ENCODE data around the gene IER2. TPM values are rescaled to one million over a fixed set of nuclear protein-coding genes. Genes with fewer than 3 reads are reported as not detected.

Gene IER2
- total RNA-seq, 1 donor from 2014 or later: 103 TPM

DNA sequence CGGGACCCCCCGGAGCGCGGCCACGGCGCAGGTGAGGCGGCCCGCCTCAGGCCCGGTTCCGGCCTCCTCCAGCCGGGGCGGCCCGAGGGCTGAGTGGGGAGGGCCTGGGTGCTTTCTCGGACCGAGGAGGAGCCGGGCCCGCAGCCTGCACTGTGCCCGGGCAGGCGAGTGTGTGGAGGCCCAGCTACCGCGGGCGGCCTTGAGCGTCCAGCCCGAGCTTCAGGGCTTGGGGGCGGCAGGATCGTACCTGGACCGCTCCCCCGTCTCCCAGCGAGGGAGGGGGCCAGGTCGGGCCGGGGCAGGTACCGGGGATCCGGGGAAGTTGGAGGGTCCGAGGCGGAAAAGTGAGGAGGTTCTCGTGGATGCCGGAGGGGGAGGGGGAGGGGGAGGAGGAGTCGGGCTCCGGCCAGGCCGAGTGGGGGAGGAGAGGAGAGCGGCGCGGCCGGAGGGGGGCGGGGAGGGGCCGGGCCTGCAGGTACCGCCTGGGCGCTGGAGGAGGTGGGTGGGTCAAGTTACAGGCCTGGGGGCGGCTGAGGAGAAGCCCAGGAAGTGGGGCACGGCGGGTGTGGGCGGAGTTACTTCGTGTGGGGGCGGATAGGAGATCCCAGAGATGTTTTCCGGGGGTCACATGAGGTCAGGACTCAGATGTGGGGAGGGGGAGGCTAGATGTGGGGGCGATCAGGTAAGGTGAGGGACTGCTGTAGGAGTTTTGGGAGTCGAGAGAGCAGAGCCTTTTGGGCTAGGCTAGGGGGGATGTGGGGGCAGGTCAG lies 31.6 kb upstream of the IER2 start:
- DNase-seq (ENCODE audit: low spot score): no peak

- no peak for DNase-seq (ENCODE audit: low spot score)
Measured at GRCh38 chr19:13119627-13120026, 30.6 kb upstream of the IER2 start.

DNA sequence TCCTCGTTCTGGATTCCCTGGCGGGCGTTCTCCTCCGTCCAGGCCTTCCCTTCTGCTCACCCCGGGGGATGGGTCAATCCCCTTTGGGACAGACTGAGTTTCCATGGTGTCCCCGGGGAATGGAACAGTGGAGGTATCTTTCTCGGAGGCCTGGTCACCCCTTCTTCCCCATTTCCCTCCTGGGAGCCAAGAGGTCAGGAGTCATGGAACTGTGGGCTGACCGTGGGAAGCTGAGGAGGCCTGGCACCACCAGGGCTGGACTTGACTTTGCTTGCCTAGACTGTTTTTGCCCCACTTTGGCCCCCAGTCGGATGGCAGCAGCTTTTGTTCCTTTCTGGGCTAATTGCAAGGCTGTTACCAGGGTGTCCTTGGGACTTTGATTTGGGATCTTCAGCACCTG lies 30.2 kb upstream of the IER2 start:
- DNase-seq (ENCODE audit: low spot score): no peak

GRCh38 chr19:13120817-13121216 lies 29.4 kb upstream of the IER2 start:
- no peak for DNase-seq (ENCODE audit: low spot score)

GRCh38 chr19:13121551-13122274 lies 28.5 kb upstream of the IER2 start:
- no peak for DNase-seq (ENCODE audit: low spot score)

DNA sequence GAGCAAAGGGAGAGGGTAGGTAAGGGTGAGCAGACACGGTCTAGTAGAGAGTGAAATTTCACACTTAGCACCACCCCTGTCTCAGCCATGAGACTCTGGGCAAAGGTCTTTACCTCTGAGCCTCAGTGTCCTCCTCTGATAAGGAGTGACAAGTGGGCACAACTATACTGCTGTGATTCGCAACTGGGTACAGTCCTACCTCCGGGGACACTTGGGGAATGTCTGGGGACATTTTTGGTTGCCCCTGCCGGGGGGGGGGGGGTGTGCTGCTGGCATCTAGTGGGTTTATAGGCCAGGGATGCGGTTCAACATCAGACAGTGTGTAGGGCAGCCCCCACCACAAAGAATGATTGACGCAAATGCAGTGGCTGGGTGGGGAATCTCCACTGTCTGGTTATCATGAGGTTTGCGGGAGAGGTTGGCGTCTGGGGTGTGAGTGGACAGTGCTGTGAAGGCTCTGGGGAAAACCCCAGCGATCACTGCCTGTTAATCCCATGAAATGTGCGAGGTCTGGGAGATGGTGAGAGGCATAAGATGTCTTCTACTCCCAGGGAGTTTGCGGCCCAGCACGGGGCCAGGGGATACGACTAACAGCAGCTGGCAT lies 27.8 kb upstream of the IER2 start:
- no peak for DNase-seq (ENCODE audit: low spot score)

GRCh38 chr19:13122980-13123957 lies 26.9 kb upstream of the IER2 start:
- no peak for DNase-seq (ENCODE audit: low spot score)

DNA sequence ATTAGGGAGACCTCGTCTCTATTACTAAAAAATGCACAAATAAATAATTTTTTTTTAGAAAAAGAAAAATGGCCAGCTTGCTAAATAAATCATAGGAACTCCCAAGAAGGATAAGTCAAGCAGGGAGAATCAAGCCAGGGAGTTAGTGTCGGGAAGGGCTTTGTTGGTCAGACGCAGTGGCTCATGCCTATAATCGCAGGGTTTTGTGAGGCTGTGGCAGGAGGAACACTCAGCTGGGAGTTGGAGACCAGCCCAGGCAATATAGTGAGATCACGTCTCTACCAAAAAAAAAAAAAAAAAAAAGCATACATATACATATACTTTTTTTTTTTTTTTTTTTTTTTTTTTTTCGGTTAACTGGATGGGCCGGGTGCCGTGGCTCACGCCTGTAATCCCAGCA lies 23.2 kb upstream of the IER2 start:
- DNase-seq (ENCODE audit: low spot score): no peak

DNA sequence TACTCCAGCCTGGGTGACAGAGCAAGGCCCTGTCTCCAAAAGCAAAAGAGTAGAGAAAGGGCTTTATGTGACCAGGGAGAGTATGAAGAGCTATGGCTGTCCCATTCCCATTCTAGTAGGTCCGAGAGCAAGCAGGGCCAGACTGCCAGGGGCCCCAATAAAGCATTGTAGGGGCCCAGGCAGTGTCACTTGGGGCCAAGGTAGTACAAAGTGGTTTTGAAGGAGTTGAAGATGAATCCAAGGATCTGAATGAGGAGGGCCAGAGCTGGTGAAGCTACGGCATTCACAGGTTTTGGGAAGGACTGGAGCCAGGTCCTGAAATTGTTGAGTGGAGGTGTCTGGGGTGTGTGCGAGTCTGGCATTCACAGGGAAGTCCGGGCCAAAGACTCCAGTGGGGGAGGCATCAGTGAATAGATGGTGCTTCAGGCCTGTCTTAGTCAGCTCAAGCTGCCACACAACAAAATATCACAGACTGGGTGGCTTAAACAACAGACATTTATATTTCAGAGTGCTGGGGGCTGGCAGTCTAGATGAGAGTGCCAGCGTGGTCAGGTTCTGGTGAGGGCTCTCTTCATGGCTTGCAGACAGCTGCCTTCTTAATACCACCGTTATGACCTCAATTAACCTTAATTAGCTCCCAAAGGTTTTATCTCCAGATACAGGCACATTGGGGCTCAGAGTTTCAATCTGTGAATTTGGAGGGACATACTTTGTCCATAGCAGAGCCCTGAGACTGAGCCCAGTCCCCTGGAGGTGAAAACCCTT lies 22.2 kb upstream of the IER2 start:
- DNase-seq (ENCODE audit: low spot score): no peak

GRCh38 chr19:13128583-13128982 lies 21.6 kb upstream of the IER2 start:
- no peak for DNase-seq (ENCODE audit: low spot score)

DNA sequence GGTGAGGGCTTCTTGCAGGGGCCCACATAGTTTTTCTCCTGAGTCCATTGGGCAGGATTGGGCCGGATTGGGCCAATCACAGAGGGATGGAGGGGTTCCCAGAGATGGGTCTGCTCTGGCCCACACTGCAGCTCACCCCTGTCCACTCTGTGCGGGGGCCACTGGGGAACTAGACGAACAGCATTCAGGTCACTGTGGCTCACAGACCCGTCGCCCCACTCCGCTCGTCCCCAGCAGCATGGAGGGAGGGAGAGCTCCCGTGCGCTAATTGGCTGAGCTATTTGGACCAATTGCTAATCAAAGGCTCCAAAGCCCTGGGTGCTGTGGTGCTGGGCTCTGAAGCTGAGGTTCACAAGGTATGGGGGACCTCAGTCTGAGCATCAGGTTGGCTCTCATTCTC lies 20.8 kb upstream of the IER2 start:
- DNase-seq (ENCODE audit: low spot score): no peak

DNA sequence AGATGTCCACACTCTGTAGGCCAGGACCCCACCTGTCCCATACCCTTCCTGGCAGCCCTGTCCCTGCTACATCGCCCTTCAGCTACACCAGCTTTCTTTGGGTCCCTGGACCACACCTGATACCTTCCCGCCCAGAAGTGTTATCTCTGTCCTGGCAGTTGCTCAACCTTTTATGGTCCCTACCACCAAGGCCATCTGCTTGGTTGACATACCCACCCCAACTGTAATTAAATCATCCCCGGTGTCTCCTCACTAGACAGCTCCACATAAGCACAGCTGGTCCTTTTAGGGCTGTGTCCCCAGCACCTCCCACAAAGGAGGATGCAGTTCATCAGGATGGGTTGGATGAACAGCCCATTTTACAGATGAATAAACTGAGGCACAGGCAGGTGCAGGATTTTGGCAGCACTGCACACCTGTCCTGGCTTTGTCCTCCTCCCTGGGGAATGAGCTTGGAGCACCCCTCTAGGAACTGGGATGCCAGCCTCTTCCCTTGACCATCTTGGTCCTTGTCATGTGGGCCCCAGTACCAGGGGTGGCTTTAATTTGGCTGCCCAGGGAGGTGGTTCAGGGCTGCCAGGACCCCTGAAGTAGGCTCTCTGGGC lies 19.2 kb upstream of the IER2 start:
- DNase-seq (ENCODE audit: low spot score): no peak

DNA sequence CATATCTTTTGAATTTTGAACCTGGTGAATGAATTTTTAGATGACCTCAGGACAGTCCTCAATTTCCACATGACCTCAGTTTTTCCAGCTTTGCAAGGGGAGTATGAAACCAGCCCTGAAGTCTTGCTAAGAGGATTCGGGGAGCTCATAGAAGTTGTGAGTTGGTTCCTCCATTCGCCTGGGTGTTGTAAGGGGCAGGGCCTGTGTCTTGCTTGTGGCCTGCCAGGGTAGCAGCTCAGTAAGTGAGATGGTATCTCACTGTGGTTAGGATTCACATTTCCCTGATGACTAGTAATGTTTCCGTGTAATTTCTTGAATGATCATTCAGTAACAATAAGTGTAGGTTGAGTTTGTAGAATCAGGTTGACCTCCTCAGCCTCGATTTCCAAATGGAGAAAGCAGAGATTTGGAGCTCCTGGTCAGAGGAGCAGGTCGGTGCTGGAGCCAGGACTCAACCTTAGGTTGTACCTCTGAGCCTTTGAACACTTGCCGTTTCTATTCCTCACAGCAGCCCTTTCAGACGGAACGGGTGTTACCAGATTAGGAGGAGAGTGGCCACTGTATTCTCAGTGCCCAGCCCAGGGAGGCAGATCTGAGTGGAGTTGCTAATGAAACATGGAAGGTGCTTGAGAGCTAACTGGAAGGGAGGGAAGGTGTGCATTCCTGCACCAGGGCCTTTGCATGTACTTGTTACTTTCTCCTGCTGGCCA lies 17.6 kb upstream of the IER2 start:
- DNase-seq (ENCODE audit: low spot score): no peak

GRCh38 chr19:13133241-13133870 lies 16.9 kb upstream of the IER2 start:
- no peak for DNase-seq (ENCODE audit: low spot score)

GRCh38 chr19:13134626-13135025 lies 15.6 kb upstream of the IER2 start:
- no peak for DNase-seq (ENCODE audit: low spot score)

GRCh38 chr19:13135068-13136062 lies 14.8 kb upstream of the IER2 start:
- DNase-seq (ENCODE audit: low spot score): no peak

DNA sequence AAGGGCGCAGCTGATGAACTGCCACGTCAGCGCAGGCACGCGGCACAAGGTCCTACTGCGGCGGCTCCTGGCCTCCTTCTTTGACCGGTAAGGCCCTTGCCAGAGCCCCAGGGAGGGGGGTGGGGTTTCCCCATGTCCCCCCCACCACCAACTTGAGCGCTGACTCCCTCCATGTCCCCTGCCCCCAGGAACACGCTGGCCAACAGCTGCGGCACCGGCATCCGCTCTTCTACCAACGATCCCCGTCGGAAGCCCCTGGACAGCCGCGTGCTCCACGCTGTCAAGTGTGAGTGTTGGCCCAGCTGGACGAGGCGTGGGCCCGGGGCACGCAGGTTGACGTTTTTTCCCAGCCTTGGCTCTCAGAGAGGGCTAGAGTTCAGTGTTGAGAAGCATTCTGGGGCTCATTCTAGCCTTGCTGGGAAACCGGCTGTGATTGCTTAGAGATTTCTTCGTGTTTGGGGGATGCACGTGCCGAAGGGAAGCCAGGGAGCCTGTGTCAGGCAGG lies 12.9 kb upstream of the IER2 start:
- no peak for DNase-seq (ENCODE audit: low spot score)
